Measurements from ENCODE around the gene SMOC2.

SMOC2 gene

DNA sequence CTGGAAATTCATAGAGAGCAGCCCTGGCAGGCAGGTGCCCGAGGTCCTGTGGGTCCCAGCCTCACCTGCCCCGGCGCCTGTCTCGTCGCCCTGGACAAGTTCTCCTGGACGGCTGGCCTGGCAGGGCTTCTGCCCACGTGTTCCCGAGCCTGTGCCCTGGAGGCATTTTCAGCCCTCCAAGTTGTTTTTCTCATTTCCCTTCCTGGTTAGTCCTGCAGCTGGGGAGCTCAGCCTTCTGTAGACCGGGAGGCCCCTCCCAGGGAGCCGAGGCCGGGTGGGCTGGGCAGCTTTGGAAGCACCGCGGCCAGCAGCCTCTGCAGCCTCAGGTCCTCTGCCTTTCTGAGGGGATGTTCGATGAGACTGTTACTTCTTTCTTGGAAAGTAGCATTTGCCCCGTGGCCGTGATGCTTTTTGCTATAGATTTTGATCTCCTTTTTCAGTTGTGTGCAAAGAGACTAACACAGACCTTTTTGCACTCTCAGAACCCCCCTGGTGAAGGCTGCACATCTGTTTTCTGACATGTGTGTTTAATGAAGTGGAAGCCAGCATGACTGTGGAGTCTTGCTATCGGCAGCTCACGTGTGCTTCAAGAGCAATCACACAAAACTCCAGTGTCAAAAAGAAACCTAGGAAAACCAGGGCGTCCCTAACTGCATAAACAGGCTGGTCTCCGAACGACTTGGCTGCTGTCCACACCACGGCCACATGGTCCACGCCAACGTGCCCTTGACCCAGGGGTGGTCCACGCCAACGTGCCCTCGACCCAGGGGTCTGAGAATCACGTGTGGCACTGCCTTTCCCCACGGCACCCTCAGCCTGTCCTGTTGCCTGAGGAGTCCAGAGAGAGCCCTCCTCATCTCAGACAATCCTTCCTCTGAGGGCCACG is 207.5 kb downstream of the SMOC2 start:
- no peak for DNase-seq

GRCh38 chr6:168649209-168649608 is 208.2 kb downstream of the SMOC2 start:
- no peak for DNase-seq

- no peak for DNase-seq
These were observed 209.7 kb downstream of the SMOC2 start for GRCh38 chr6:168650671-168651111.

- no peak for DNase-seq
These were observed 214.6 kb downstream of the SMOC2 start for GRCh38 chr6:168655462-168656152.

DNA sequence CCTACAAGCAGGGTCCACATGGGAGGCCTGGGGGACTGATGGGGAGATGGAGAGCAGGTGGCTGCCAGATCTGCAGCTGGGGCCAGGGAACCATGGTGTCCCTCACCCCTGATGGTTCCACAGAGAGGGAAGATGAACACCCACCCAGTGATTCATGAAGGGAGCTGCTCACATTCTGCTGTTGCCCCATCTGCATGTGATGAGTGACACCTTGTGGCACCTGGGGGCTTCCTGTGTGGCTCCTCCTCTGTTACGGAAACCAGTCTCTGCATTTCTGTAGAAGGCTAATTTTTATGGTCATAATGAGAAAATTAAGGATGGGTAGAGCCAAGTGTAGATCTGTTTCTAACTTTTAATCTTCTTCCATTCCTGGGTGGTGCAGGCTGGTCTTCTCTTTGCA is 217.1 kb downstream of the SMOC2 start:
- DNase-seq, result no peak

GRCh38 chr6:168660400-168660945 is 219.5 kb downstream of the SMOC2 start:
- no peak for DNase-seq

DNA sequence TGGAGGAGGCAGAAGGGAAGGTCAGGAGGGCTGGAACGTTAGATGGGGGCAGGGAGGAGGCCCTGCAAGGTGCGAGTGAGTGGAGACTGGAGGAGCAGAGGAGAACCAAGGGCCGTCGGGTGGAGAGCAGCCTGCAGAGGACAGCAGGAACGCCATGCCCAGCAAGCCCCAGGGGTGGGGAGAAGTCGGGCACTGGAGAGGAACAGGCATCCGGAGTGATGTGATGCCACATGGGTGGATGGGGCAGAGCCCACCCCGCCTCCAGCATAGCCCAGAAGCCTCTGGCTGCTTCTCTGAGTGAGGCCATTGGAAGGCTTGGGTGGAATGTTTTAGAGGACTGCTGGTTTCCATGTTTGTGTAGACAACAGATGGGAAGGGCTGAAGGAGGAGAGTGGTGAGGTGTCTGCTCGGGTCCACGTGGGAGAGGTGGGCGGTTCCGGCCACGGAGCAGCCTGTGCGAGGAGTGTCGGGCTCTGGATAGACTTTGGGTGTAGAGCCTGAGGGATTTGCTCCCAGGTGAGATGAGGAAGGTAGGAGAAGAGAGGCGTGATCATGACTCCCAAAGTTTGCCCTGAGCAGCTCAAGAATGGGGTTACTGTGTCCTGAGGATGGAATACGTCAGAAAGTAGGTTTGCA is 221.4 kb downstream of the SMOC2 start:
- no peak for DNase-seq

DNA sequence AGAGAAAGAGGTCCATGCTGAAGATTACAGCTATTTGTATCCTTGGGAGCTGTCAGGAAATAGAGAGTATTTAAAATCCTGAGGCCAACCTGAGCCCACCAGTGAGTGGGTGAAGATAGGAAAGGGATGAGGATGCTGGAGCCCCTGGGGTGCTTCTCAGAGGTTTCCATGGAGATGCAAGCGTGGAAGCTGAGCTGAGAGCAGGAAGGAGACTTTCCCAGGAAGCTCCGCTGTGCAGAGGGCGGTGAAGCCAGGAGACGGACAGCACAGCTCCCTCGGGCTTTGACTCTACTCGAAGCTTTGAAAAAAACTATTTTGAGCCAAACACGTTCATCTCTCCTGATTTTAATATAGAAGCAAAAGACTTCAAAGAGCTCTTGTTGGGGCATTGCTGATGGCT is 222.1 kb downstream of the SMOC2 start:
- DNase-seq, result no peak

DNA sequence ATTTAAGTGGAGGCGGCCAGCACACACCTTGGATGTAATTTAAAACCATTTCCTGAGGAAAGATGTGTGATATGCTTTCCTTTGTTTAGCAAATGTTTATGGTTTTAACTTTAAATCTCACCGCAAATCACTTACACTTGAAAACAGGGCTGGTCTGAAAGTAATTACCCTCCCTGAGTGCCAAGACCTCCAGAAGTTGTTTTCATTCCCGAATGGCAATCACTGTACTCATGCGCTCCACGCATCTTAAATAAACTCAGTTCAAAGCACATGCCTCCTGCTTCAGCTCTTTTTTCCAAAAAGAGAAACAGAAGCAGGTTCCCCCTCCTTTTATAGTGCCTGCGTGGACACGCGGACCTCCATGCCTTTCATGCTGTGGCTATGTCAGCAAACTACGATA is 224.0 kb downstream of the SMOC2 start:
- DNase-seq, result no peak

- DNase-seq, result no peak
These were observed 225.2 kb downstream of the SMOC2 start for GRCh38 chr6:168666170-168666569.

- DNase-seq, result no peak
These were observed 225.9 kb downstream of the SMOC2 start for GRCh38 chr6:168666699-168667427.

DNA sequence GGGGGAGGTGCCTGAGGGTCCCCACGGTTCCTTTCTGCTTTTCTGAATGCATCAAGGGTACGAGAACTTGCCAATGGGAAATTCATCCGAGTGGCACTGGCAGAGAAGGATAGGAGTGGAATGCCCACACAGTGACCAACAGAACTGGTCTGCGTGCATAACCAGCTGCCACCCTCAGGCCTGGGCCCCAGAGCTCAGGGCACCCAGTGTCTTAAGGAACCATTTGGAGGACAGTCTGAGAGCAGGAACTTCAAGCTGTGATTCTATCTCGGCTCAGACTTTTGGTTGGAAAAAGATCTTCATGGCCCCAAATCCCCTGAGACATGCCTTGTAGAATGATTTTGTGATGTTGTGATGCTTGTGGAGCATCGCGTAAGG is 226.4 kb downstream of the SMOC2 start:
- no peak for DNase-seq

DNA sequence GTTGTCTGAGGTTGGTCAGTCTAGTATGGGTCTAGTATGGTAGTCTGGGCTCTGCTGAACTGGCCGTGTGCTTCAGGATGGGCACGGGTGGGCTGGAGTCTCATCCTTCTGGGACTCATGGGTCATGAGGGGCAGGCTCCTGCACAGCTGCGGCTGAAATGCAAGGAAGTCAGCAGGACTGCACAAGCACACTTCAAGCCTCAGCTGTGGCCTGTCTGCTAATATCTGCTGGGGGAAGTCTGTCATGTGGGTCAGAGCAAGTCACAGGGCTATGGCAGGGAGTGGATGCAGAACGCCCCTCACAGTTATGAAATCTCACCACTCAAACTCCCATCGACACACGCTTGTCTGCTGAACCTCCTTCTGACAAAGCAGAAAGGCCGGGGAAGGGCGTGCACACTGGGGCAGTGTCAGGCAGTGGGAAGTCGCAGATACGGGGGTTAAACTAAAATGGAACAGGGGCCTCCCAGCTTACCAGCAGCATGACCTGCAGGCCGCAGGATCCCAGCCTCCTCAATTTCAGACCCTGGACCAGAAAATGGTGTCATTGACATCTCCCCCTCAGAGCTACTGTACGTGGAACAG is 229.5 kb downstream of the SMOC2 start:
- DNase-seq, result no peak

DNA sequence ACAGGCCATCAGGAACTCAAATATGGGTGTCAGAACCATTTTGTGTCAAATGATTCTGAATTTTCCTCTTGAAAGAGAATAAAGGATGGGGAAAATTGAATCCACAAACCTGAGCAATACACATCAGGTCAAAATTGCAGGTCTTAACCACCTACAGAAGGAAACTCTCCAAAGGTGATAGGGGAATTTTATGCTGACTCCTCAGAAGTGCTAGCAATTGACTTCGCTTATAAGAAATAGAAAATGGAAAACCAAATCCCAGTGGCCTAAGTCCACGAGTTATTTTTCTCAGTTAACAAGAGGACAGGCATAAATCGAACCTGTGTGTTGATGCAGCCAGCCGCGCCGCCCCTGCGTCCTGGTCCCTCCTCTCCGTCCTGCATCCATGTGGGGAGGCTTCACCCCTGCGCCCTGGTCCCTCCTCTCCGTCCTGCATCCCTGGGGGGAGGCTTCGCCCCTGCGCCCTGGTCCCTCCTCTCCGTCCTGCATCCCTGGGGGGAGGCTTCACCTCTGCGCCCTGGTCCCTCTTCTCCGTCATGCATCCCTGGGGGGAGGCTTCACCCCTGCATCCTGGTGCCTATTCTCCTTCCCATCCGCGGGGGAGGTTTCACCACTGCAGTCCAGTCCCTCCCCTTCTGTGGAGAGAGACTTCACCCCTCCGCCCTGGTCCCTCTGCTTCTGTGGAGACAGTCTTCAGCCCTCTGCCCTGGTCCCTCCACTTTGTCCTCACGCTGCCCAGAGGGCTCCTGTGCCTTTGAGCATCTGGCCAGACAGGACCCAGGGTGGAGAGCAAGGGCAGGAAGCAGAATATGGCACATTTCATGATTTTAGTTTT is 230.3 kb downstream of the SMOC2 start:
- DNase-seq, result no peak

DNA sequence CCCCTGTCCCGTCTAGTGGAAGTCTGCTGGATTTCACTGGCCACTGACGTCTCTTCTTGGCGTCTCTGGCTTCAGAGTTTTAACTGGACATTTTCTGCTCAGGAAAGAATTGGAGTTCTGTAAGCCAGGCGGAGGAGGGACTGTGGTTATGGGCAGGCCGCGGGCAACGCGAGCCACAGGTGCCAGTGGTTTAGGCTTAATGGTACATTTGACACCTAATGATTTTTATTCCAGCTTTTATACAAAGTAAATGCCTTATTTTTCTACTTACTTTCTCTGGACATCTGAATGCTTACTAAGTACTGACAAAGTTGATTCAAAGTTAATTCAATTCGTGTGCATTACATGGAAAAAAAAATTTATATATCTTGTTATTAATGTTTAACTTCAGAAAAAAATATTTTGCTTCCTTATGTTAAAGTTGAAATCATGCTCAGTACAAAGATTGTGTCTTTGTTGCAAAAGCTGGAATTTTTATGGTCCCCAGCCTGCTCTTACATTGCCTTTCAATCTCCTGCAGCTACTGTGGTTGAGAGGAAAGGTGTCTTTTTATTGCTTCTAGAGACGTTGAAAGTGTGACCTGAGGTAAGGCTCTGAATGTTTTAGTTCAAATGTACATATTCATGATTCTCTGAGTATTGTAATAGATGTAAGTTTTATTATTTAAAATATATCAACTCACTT is 231.0 kb downstream of the SMOC2 start:
- DNase-seq, result no peak

GRCh38 chr6:168674595-168674994 is 233.6 kb downstream of the SMOC2 start:
- DNase-seq, result no peak

- DNase-seq, result no peak
These were observed 234.4 kb downstream of the SMOC2 start for GRCh38 chr6:168675375-168675774.

DNA sequence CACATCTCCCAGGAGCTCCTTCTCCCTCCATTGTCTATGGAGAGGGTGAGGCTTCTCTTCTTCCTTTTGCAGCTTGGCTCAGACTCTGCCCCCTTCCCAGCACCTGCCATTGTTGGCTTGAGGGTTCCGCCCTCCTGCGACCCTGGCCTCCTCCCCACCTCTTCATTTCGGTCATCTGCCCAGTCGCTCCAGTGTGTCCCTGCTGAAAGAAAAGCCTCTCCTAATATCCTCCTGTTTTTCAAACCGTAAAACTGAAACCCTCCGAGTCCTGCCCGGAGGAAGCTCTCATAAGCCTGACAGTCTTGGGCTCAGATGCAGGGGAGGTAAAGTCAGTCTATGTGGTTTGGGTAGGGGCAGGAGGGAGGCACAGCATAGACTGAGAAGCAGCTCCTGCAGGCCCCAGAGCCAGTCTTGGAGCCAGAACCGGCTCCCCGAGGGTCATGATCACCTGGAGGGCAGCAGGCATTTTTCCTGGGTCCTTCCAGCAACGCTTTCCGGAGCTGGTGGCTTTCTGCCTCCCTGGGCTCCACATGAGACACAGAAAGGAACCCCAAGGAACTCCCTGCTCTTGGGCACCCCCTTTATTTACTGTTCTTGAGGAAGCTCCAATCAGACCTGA is 235.1 kb downstream of the SMOC2 start:
- no peak for DNase-seq
